Panc1 (cell line): ENCODE data around the gene RHOH. TPM values are rescaled to one million over a fixed set of nuclear protein-coding genes. Genes with fewer than 3 reads are reported as not detected.
"Not testable (repeated sequence)": the region's sequence is repeated elsewhere in the genome, so short reads cannot be mapped to it uniquely, and the experiment has no call there.

ENCODE experiments used
- ATAC-seq: fragments of 200-7000 bp; cut with Tn5 transposase; 2 replicates; pipeline ENCODE4 v1.9.1; 2020; ENCODE audit warnings: mild to moderate bottlenecking, moderate library complexity
- Bru-seq: library from RNA; stranded (reverse); fragments of 400-500 nt; gene quantifications from one replicate; lab custom pipeline; 2021; lab: Mats Ljungman, UMichigan
- BruChase-seq, 2 experiments: library from RNA; stranded (reverse); fragments of 400-500 nt; gene quantifications; one replicate each; lab custom pipeline; 2021; lab: Mats Ljungman, UMichigan
- BruUV-seq: library from RNA; stranded (reverse); fragments of 400-500 nt; replicated peaks from 2 replicates; lab custom pipeline; 2021; lab: Mats Ljungman, UMichigan
- CTCF ChIA-PET: fragments of 300-600 bp; sonication (Branson Sonifier 250); formaldehyde crosslinking; loops from one replicate; lab custom pipeline; 2022; ENCODE audit warnings: antibody characterized with exemption; lab: Charles Lee
- POLR2A ChIA-PET: fragments of 300-600 bp; sonication (Branson Sonifier 250); formaldehyde crosslinking; loops from one replicate; lab custom pipeline; 2022; ENCODE audit warnings: antibody characterized with exemption; lab: Charles Lee
- DNase-seq: peaks from one replicate; pipeline ENCODE4 v3.0.0-alpha.2; 2010; ENCODE audit warnings: low read depth, low spot score
- H3K27ac ChIP-seq: 2 replicates; pipeline ENCODE4 v1.5.1; 2011; ENCODE audit warnings: mild to moderate bottlenecking, low read length, inconsistent platforms
- H3K27me3 ChIP-seq: fragments of 200-500 bp; sonication (Bioruptor generic); 2 replicates; pipeline ENCODE4 v1.6.0; 2014; ENCODE audit warnings: low read length, inconsistent platforms; ENCODE audit not compliant: control insufficient read depth, insufficient read depth
- H3K36me3 ChIP-seq: fragments of 200-500 bp; sonication (Bioruptor generic); 2 replicates; pipeline ENCODE4 v1.5.1; 2014; ENCODE audit warnings: inconsistent platforms, mild to moderate bottlenecking, low read length, moderate library complexity; ENCODE audit not compliant: control insufficient read depth, insufficient read depth
- H3K4me1 ChIP-seq: 2 replicates; pipeline ENCODE4 v1.5.1; 2011; ENCODE audit warnings: inconsistent platforms, mild to moderate bottlenecking, low read length, moderate library complexity; ENCODE audit not compliant: control insufficient read depth, insufficient read depth
- H3K4me3 ChIP-seq, 2 experiments: 2 replicates each; pipeline ENCODE4 v1.5.1; 2011 to 2012; ENCODE audit warnings: low read depth in 2 of 2, low read length in 2 of 2, mild to moderate bottlenecking in 2 of 2, inconsistent platforms in 1 of 2, moderate library complexity in 1 of 2
- H3K9me3 ChIP-seq: fragments of 200-500 bp; sonication (Bioruptor generic); 2 replicates; pipeline ENCODE4 v1.5.1; 2014; ENCODE audit warnings: low read depth, mild to moderate bottlenecking, inconsistent platforms, low read length, moderate library complexity; ENCODE audit not compliant: control insufficient read depth, insufficient read depth
- POLR2AphosphoS5 ChIP-seq: IDR thresholded peaks from 2 replicates; pipeline ENCODE4 v1.6.1; 2012; ENCODE audit warnings: mild to moderate bottlenecking, low read depth, low read length, moderate library complexity
- SIN3A ChIP-seq: IDR thresholded peaks from 2 replicates; pipeline ENCODE4 v1.6.1; 2012; ENCODE audit warnings: low read depth, mild to moderate bottlenecking, low read length, moderate library complexity, borderline replicate concordance; ENCODE audit not compliant: insufficient read depth
- TCF7L2 ChIP-seq: IDR thresholded peaks from 2 replicates; pipeline ENCODE4 v1.6.1; 2011; ENCODE audit warnings: mild to moderate bottlenecking, low read depth, low read length, inconsistent platforms
- in situ Hi-C: cut with HindIII; loops from 2 replicates; pipeline ENCODE4 v1.10.0; 2016; ENCODE audit warnings: low sequenced_read_pairs, low pct_unique_long_range_greater_than_20kb
- intact Hi-C: fragments of 100-400 bp; cut with micrococcal nuclease; formaldehyde crosslinking; loops from one replicate; pipeline ENCODE4 v1.10.0; 2022; ENCODE audit not compliant: unreplicated experiment
- long read RNA-seq: library from polyadenylated mRNA; unstranded; transcript quantifications from one replicate; pipeline ENCODE4 v2.0.0, GENCODE V29; 2021; ENCODE audit not compliant: unreplicated experiment
- polyA plus RNA-seq: library from polyadenylated mRNA; unstranded; fragments of >200 nt; gene quantifications from one replicate; pipeline ENCODE4 v1.2.1, GENCODE V29; 2012; ENCODE audit warnings: missing spikeins; ENCODE audit not compliant: insufficient read length
- total RNA-seq: library from RNA; stranded (reverse); gene quantifications from one replicate; pipeline ENCODE4 v1.2.1, GENCODE V29; 2021; ENCODE audit not compliant: unreplicated experiment
- TF ChIP-seq, protein P1 (sequence below), 2 experiments: IDR thresholded peaks; 2 replicates each; pipeline ENCODE4 v1.6.1; 2011 to 2012; ENCODE audit warnings: low read depth in 2 of 2, control low read depth in 1 of 2, low read length in 1 of 2, mild to moderate bottlenecking in 1 of 2, moderate library complexity in 1 of 2; ENCODE audit not compliant: insufficient read depth in 1 of 2
- TF ChIP-seq, protein P2 (sequence below): fragments of 450-650 bp; IDR thresholded peaks from 2 replicates; pipeline ENCODE4 v1.5.1; 2017; ENCODE audit warnings: mild to moderate bottlenecking

The RHOH gene, protein sequence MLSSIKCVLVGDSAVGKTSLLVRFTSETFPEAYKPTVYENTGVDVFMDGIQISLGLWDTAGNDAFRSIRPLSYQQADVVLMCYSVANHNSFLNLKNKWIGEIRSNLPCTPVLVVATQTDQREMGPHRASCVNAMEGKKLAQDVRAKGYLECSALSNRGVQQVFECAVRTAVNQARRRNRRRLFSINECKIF
- total RNA-seq (1.2 TPM), Bru-seq, nascent RNA (percentile 36 among the genes with signal in this experiment), BruChase-seq, experiment 1, labeled RNA remaining after a 2-hour chase (percentile 34 among the genes with signal in this experiment), BruChase-seq, experiment 2, labeled RNA remaining after a 6-hour chase (percentile 40 among the genes with signal in this experiment)
- polyA plus RNA-seq = 0.29 TPM
- long read RNA-seq = 0 reads

DNA sequence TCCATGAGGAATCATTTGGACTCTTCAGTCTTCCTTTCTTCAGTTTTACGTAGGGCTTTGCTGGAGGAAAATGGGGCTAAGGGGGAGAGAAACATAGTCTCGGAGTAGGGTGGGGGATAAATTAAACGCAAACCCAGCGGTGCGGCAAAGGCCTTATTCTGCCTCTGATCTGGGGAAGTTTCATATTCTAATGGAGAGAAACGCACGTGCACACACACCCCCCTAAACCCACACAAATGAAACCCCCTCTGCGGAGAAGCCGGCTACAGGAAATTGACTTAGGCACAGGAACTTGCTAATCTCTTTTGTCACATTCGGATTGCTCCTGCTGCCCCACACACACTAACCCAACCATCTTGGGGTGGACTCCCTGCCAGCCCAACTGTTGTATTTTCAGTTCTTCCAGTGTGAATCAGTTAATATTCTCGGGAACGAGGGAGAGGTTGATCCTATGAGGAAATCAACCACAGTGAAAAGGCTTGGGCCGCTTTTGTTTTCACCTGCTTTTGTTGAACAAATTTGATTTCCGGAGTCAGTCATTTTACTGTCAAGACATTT lies at the start of gene RHOH:
TSS of gene RHOH (plus strand) at position 308 of the 558 bp plus-strand sequence. CDS start 46,356 bp downstream, outside the sequence.
- no peak for DNase-seq
- in situ Hi-C loops (no loop called here), intact Hi-C loops (no loop called here)
- peaks cover 24% of the 10 kb centered on the region for H3K4me1 ChIP-seq
- no peak within 1 kb of the TSS for H3K4me3 ChIP-seq
- no peak for ATAC-seq
- ChIA-PET POLR2A (interaction anchor here (0.6 kb wide), 3 partner anchors 13 to 110 kb away, joined by 5 read pairs; no protein-coding TSS in a partner anchor), CTCF (interaction anchor here (0.7 kb wide), 1 partner anchor 122 kb away, joined by 7 read pairs; no protein-coding TSS in a partner anchor)
- no peaks in the 10 kb centered on the region for H3K27me3 ChIP-seq
- H3K9me3 ChIP-seq = no peaks in the 10 kb centered on the region
- TF ChIP-seq POLR2AphosphoS5 (no peak), TCF7L2 (no peak), SIN3A (no peak)
- TF ChIP-seq, protein P1, sequence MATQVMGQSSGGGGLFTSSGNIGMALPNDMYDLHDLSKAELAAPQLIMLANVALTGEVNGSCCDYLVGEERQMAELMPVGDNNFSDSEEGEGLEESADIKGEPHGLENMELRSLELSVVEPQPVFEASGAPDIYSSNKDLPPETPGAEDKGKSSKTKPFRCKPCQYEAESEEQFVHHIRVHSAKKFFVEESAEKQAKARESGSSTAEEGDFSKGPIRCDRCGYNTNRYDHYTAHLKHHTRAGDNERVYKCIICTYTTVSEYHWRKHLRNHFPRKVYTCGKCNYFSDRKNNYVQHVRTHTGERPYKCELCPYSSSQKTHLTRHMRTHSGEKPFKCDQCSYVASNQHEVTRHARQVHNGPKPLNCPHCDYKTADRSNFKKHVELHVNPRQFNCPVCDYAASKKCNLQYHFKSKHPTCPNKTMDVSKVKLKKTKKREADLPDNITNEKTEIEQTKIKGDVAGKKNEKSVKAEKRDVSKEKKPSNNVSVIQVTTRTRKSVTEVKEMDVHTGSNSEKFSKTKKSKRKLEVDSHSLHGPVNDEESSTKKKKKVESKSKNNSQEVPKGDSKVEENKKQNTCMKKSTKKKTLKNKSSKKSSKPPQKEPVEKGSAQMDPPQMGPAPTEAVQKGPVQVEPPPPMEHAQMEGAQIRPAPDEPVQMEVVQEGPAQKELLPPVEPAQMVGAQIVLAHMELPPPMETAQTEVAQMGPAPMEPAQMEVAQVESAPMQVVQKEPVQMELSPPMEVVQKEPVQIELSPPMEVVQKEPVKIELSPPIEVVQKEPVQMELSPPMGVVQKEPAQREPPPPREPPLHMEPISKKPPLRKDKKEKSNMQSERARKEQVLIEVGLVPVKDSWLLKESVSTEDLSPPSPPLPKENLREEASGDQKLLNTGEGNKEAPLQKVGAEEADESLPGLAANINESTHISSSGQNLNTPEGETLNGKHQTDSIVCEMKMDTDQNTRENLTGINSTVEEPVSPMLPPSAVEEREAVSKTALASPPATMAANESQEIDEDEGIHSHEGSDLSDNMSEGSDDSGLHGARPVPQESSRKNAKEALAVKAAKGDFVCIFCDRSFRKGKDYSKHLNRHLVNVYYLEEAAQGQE (IDR thresholded peaks at IDR 0.05; ENCODE audit: insufficient read depth in 1 of 2, low read depth in 2 of 2, low read length in 1 of 2) = no peak
- TF ChIP-seq, protein P2, sequence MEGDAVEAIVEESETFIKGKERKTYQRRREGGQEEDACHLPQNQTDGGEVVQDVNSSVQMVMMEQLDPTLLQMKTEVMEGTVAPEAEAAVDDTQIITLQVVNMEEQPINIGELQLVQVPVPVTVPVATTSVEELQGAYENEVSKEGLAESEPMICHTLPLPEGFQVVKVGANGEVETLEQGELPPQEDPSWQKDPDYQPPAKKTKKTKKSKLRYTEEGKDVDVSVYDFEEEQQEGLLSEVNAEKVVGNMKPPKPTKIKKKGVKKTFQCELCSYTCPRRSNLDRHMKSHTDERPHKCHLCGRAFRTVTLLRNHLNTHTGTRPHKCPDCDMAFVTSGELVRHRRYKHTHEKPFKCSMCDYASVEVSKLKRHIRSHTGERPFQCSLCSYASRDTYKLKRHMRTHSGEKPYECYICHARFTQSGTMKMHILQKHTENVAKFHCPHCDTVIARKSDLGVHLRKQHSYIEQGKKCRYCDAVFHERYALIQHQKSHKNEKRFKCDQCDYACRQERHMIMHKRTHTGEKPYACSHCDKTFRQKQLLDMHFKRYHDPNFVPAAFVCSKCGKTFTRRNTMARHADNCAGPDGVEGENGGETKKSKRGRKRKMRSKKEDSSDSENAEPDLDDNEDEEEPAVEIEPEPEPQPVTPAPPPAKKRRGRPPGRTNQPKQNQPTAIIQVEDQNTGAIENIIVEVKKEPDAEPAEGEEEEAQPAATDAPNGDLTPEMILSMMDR = no peak
- no TSS peak for BruUV-seq
- peak within 1 kb of the TSS; percentile 48; the same call in 1 of the 2 replicates for H3K27ac ChIP-seq
- no peaks in the 10 kb centered on the region for H3K36me3 ChIP-seq

DNA sequence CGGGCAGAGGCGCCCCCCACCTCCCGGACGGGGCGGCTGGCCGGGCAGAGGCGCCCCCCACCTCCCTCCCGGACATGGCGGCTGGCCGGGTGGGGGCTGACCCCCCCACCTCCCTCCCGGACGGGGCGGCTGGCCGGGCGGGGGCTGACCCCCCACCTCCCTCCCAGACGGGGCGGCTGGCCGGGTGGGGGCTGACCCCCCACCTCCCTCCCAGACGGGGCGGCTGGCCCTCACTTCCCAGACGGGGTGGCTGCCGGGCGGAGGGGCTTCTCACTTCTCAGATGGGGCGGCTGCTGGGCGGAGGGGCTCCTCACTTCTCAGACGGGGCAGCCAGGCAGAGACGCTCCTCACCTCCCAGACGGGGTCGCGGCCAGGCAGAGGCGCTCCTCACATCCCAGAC lies 49.3 kb upstream of the RHOH start:
- DNase-seq, BruUV-seq, H3K4me3 ChIP-seq, H3K9me3 ChIP-seq, POLR2A ChIA-PET, in situ Hi-C loops, H3K27ac ChIP-seq, H3K27me3 ChIP-seq, ATAC-seq, CTCF ChIA-PET, intact Hi-C loops, H3K36me3 ChIP-seq, H3K4me1 ChIP-seq: not testable (repeated sequence)
